ENCODE results near the gene TOPBP1. TPM values are rescaled to one million over a fixed set of nuclear protein-coding genes. Genes with fewer than 3 reads are reported as not detected.

The TOPBP1 gene
- total and polyA plus RNA-seq, 2 of the 8 experiments (the other 6 are each of a cell fraction or from before 2014, with no cell fraction given): 19.7 to 35.9 TPM

DNA sequence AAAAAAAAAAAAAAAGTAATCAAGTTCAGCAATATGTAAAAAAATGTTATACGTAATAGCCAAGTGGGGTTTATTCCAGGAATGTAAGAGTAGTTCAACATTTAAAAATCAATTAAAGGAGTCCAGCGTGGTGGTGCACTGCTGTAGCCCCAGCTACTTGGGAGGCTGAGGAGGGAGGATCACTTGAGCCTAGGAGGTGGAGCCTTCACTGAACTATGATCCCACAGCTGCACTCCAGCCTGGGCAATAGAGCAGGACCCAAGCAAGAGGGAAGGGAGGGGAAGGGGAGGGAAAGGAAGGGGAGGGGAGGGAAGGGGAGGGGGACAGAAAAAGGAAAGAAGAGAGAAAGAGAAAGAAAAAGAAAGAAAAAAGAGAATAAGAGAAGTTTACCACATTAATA lies 10.7 kb upstream of the TOPBP1 start (continued):
- TF ChIP-seq, protein P1, sequence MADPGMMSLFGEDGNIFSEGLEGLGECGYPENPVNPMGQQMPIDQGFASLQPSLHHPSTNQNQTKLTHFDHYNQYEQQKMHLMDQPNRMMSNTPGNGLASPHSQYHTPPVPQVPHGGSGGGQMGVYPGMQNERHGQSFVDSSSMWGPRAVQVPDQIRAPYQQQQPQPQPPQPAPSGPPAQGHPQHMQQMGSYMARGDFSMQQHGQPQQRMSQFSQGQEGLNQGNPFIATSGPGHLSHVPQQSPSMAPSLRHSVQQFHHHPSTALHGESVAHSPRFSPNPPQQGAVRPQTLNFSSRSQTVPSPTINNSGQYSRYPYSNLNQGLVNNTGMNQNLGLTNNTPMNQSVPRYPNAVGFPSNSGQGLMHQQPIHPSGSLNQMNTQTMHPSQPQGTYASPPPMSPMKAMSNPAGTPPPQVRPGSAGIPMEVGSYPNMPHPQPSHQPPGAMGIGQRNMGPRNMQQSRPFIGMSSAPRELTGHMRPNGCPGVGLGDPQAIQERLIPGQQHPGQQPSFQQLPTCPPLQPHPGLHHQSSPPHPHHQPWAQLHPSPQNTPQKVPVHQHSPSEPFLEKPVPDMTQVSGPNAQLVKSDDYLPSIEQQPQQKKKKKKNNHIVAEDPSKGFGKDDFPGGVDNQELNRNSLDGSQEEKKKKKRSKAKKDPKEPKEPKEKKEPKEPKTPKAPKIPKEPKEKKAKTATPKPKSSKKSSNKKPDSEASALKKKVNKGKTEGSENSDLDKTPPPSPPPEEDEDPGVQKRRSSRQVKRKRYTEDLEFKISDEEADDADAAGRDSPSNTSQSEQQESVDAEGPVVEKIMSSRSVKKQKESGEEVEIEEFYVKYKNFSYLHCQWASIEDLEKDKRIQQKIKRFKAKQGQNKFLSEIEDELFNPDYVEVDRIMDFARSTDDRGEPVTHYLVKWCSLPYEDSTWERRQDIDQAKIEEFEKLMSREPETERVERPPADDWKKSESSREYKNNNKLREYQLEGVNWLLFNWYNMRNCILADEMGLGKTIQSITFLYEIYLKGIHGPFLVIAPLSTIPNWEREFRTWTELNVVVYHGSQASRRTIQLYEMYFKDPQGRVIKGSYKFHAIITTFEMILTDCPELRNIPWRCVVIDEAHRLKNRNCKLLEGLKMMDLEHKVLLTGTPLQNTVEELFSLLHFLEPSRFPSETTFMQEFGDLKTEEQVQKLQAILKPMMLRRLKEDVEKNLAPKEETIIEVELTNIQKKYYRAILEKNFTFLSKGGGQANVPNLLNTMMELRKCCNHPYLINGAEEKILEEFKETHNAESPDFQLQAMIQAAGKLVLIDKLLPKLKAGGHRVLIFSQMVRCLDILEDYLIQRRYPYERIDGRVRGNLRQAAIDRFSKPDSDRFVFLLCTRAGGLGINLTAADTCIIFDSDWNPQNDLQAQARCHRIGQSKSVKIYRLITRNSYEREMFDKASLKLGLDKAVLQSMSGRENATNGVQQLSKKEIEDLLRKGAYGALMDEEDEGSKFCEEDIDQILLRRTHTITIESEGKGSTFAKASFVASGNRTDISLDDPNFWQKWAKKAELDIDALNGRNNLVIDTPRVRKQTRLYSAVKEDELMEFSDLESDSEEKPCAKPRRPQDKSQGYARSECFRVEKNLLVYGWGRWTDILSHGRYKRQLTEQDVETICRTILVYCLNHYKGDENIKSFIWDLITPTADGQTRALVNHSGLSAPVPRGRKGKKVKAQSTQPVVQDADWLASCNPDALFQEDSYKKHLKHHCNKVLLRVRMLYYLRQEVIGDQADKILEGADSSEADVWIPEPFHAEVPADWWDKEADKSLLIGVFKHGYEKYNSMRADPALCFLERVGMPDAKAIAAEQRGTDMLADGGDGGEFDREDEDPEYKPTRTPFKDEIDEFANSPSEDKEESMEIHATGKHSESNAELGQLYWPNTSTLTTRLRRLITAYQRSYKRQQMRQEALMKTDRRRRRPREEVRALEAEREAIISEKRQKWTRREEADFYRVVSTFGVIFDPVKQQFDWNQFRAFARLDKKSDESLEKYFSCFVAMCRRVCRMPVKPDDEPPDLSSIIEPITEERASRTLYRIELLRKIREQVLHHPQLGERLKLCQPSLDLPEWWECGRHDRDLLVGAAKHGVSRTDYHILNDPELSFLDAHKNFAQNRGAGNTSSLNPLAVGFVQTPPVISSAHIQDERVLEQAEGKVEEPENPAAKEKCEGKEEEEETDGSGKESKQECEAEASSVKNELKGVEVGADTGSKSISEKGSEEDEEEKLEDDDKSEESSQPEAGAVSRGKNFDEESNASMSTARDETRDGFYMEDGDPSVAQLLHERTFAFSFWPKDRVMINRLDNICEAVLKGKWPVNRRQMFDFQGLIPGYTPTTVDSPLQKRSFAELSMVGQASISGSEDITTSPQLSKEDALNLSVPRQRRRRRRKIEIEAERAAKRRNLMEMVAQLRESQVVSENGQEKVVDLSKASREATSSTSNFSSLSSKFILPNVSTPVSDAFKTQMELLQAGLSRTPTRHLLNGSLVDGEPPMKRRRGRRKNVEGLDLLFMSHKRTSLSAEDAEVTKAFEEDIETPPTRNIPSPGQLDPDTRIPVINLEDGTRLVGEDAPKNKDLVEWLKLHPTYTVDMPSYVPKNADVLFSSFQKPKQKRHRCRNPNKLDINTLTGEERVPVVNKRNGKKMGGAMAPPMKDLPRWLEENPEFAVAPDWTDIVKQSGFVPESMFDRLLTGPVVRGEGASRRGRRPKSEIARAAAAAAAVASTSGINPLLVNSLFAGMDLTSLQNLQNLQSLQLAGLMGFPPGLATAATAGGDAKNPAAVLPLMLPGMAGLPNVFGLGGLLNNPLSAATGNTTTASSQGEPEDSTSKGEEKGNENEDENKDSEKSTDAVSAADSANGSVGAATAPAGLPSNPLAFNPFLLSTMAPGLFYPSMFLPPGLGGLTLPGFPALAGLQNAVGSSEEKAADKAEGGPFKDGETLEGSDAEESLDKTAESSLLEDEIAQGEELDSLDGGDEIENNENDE (IDR thresholded peaks at IDR 0.05; ENCODE audit: insufficient replicate concordance, low read length): no peak
- no peak for TF ChIP-seq GABPA (IDR thresholded peaks at IDR 0.05; ENCODE audit: borderline replicate concordance, insufficient read depth, low read length)
- TF ChIP-seq RNF2 (IDR thresholded peaks at IDR 0.05; ENCODE audit: borderline replicate concordance, low read depth, low read length, missing control alignments, poor library complexity, severe bottlenecking): no peak
- TF ChIP-seq JUND (IDR thresholded peaks at IDR 0.05; ENCODE audit: low read length): no peak
- TF ChIP-seq SUZ12 (IDR thresholded peaks at IDR 0.05; ENCODE audit: low read length): no peak
- no peak for TF ChIP-seq POU5F1 (IDR thresholded peaks at IDR 0.05; ENCODE audit: low read depth, low read length)
- TF ChIP-seq TAF1 (IDR thresholded peaks at IDR 0.05; ENCODE audit: low read depth, low read length): no peak
- TF ChIP-seq CBX5 (IDR thresholded peaks at IDR 0.05; ENCODE audit: low read depth, low read length): no peak
- TF ChIP-seq YY1 (IDR thresholded peaks at IDR 0.05; ENCODE audit: low read depth, low read length): no peak
- no peak for TF ChIP-seq POLR2A (IDR thresholded peaks at IDR 0.05; ENCODE audit: control extremely low read depth in 1 of 2, low read depth in 2 of 2, low read length in 2 of 2)
- TF ChIP-seq EP300 (IDR thresholded peaks at IDR 0.05; ENCODE audit: borderline replicate concordance in 1 of 2, low read depth in 2 of 2, low read length in 2 of 2): no peak
- TF ChIP-seq SP1 (IDR thresholded peaks at IDR 0.05; ENCODE audit: low read depth, low read length): no peak

All from H1 (cell line).